Kidney (tissue), 14 donors: ENCODE results near the gene ST14. TPM values are rescaled to one million over a fixed set of nuclear protein-coding genes. Genes with fewer than 3 reads are reported as not detected.

Experiments used
- DNase-seq, 5 donors: peaks; one replicate each; pipeline ENCODE4 v3.0.0-alpha.2; 2013 to 2020
- FAIRE-seq: peaks from 2 replicates; lab custom pipeline; 2012; peaks lifted over from hg19 to GRCh38; lab: Jason Lieb, UNC
- H3K27ac ChIP-seq, 2 donors: one replicate each; pipeline ENCODE4 v1.7.0; 2013; ENCODE audit warnings: low read depth in 2 of 2, low read length in 2 of 2, inconsistent platforms in 1 of 2
- H3K27me3 ChIP-seq: one replicate; pipeline ENCODE4 v1.7.1; 2013; ENCODE audit warnings: low read length, inconsistent platforms; ENCODE audit not compliant: control insufficient read depth, insufficient read depth
- H3K36me3 ChIP-seq, 3 donors: one replicate each; pipeline versions ENCODE4 v1.7.0 to v1.7.1; 2013; ENCODE audit warnings: low read length in 3 of 3, control low read depth in 1 of 3, inconsistent platforms in 1 of 3; ENCODE audit not compliant: insufficient read depth in 3 of 3, control insufficient read depth in 2 of 3
- H3K4me1 ChIP-seq, 3 donors: one replicate each; pipeline versions ENCODE4 v1.7.0 to v1.7.1; 2013; ENCODE audit warnings: low read length in 3 of 3, inconsistent platforms in 1 of 3, low read depth in 1 of 3; ENCODE audit not compliant: control insufficient read depth in 2 of 3, insufficient read depth in 2 of 3
- H3K4me3 ChIP-seq, 3 donors: one replicate each; pipeline versions ENCODE4 v1.7.0 to v1.8.1; 2013; ENCODE audit warnings: low read length in 3 of 3, control low read depth in 1 of 3, inconsistent platforms in 1 of 3
- H3K9ac ChIP-seq, 3 donors: one replicate each; pipeline versions ENCODE4 v1.7.0 to v1.7.1; 2013; ENCODE audit warnings: low read length in 3 of 3, control low read depth in 1 of 3, inconsistent platforms in 1 of 3
- H3K9me3 ChIP-seq, 3 donors: one replicate each; pipeline versions ENCODE4 v1.7.0 to v1.7.1; 2013; ENCODE audit warnings: low read length in 3 of 3, control low read depth in 1 of 3, inconsistent platforms in 1 of 3; ENCODE audit not compliant: control insufficient read depth in 2 of 3, insufficient read depth in 1 of 3
- intact Hi-C: fragments of 100-400 bp; cut with DNase I; formaldehyde crosslinking; loops from one replicate; pipeline ENCODE4 v1.11.1; 2022
- polyA plus RNA-seq: library from polyadenylated mRNA; stranded (reverse); fragments of 350-450 nt; fragmentation: Illumina TruSeq; extraction: RNeasy Lipid Tissue Mini Kit (QIAGEN cat#74804); gene quantifications from one replicate; pipeline ENCODE4 v1.2.3, GENCODE V29; 2014; ENCODE audit warnings: low read depth, low replicate concordance; ENCODE audit not compliant: insufficient read depth
- total RNA-seq: library from RNA; stranded (reverse); fragmentation: NEBNext Ultra II Directional; extraction: Animal tissue kit (Norgen Biotek cat#: 25700); gene quantifications from one replicate; pipeline ENCODE4 v1.2.1, GENCODE V29; 2021
- TF ChIP-seq, protein P1 (sequence below): IDR thresholded peaks from 3 replicates; pipeline ENCODE4 v1.5.1; 2012; ENCODE audit warnings: mild to moderate bottlenecking, moderate library complexity, borderline replicate concordance; ENCODE audit not compliant: insufficient read depth; ENCODE audit errors: extremely low read depth
- donor health status: control.
- donor health status: control.
- donor health status: control.
- donor health status: control.
- donor health status: control.
- donor health status: DM: yes; HTN: yes; CAD: no.
- donor health status: Normal renal cell carcinoma (clear cell type).

The ST14 gene
- total and polyA plus RNA-seq, 2 donors from 2014 or later: 59.3 to 139 TPM

DNA sequence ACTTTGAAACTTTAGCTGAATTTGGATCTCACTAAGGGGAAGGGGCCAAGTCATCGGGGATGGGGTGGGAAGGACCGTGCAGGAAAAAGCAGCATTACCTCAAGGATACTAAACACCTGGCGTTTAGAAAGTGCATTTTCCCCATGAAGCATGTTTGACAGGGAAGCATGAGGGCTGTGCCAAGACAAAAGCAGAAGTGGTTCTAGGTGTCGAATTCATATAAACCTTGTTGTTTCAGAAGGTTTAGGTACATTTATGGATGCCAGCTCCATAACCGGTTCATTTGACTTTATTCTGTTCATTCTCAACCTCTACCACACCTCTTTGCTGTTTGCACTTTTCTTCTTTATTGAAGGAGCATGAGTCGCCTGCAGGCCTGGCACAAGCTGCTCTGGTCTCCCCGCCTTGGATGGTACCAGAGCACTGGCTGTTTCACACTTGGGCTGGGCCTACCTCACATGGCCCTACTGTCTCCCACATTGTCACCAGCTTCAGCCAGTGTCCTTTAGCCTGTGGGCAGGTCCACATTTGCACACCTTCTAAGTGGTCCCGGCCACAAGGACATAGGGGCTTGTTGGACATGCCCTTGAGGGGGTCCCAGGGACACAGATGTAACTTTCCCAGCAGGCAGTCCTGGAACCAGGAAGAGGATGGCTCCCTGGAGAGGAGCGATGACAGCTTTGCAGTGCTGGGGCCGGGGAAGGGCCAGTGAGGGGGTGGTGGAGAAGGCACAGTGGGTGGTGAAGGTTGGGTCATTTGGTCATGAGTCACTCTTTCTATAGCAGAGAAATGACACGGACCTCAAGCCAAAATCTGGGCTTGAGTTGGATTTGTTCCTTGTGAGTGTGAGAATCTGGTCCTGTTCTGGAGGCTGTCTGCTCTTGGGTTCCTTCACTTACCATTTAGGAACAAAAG, 3.2 kb upstream of the ST14 start:
- no peaks in the 10 kb centered on the region for H3K36me3 ChIP-seq
- no peak overlapping the region for H3K9ac ChIP-seq
- no peak for DNase-seq
- intact Hi-C loops: no loop called here
- TF ChIP-seq, protein P1, sequence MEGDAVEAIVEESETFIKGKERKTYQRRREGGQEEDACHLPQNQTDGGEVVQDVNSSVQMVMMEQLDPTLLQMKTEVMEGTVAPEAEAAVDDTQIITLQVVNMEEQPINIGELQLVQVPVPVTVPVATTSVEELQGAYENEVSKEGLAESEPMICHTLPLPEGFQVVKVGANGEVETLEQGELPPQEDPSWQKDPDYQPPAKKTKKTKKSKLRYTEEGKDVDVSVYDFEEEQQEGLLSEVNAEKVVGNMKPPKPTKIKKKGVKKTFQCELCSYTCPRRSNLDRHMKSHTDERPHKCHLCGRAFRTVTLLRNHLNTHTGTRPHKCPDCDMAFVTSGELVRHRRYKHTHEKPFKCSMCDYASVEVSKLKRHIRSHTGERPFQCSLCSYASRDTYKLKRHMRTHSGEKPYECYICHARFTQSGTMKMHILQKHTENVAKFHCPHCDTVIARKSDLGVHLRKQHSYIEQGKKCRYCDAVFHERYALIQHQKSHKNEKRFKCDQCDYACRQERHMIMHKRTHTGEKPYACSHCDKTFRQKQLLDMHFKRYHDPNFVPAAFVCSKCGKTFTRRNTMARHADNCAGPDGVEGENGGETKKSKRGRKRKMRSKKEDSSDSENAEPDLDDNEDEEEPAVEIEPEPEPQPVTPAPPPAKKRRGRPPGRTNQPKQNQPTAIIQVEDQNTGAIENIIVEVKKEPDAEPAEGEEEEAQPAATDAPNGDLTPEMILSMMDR: no peak
- H3K27me3 ChIP-seq: peaks cover 5% of the 10 kb centered on the region
- FAIRE-seq: no peak
- H3K9me3 ChIP-seq: no peaks in the 10 kb centered on the region
- no peak overlapping the region for H3K27ac ChIP-seq
- no peak overlapping the region for H3K4me3 ChIP-seq
- peaks cover 0 to 7% (median 0%) of the 10 kb centered on the region in 3 donors for H3K4me1 ChIP-seq

DNA sequence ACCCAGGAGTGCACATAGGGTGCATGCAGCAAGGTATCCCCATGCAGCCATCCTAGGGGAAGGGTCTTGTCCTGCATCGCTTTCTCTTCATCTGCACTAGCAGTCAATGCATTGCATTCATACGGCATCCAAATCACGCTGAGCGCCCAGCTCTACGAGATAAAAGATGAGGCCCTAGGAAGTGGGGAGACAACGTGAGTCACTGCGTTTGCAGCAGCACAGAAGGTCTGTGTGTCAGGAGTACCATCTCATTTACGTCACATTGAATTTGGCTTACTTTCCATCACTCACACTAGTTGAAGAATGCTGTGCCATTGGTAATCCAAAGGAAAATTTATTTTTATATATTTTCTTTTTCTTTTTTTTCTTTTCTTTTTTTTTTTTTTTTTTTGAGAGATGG, 2.5 kb upstream of the ST14 start:
- Histone ChIP-seq H3K9ac (no peak overlapping the region), H3K4me3 (no peak overlapping the region), H3K4me1 (peaks cover 0 to 12% (median 6%) of the 10 kb centered on the region in 3 donors), H3K36me3 (no peaks in the 10 kb centered on the region), H3K9me3 (no peaks in the 10 kb centered on the region), H3K27me3 (peaks cover 5% of the 10 kb centered on the region), H3K27ac (no peak overlapping the region)
- intact Hi-C loops: no loop called here
- TF ChIP-seq, protein P1: no peak
- DNase-seq (no peak), FAIRE-seq (no peak)

DNA sequence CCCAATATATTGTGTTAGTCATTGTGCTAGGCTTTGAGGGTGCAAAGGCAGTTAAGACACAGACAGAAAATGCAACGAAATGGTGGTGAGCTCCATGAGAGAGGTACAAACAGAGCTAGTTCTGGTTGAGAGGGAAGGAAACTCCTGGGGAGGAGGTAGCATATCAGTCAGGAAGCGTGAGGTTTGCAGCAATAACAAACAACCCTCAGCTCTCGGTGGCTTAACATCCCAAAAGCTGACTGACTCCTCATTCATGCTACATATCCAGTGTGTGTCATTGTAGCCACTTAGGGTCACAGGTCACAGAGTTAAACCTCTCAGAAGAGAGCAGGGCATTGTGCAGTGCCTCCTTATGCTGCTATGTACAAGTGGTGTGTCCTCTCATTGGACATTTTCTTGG, 1.7 kb upstream of the ST14 start:
- Histone ChIP-seq H3K9ac (no peak overlapping the region), H3K27ac (no peak overlapping the region), H3K4me3 (no peak overlapping the region), H3K36me3 (no peaks in the 10 kb centered on the region), H3K27me3 (peaks cover 5% of the 10 kb centered on the region), H3K9me3 (no peaks in the 10 kb centered on the region), H3K4me1 (peaks cover 0 to 18% (median 10%) of the 10 kb centered on the region in 3 donors)
- TF ChIP-seq, protein P1: no peak
- FAIRE-seq (no peak), DNase-seq (no peak)
- intact Hi-C loops: no loop called here
